UCSD-AML1 (cell line): Measurements from ENCODE around the gene SUV39H2.
"Not testable (repeated sequence)": the region's sequence is repeated elsewhere in the genome, so short reads cannot be mapped to it uniquely, and the experiment has no call there.

Experiments used
- DNase-seq: peaks from one replicate; lab custom pipeline; 2025; ENCODE audit not compliant: unreplicated experiment; lab: John Stamatoyannopoulos, UW

Gene SUV39H2, protein sequence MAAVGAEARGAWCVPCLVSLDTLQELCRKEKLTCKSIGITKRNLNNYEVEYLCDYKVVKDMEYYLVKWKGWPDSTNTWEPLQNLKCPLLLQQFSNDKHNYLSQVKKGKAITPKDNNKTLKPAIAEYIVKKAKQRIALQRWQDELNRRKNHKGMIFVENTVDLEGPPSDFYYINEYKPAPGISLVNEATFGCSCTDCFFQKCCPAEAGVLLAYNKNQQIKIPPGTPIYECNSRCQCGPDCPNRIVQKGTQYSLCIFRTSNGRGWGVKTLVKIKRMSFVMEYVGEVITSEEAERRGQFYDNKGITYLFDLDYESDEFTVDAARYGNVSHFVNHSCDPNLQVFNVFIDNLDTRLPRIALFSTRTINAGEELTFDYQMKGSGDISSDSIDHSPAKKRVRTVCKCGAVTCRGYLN

DNA sequence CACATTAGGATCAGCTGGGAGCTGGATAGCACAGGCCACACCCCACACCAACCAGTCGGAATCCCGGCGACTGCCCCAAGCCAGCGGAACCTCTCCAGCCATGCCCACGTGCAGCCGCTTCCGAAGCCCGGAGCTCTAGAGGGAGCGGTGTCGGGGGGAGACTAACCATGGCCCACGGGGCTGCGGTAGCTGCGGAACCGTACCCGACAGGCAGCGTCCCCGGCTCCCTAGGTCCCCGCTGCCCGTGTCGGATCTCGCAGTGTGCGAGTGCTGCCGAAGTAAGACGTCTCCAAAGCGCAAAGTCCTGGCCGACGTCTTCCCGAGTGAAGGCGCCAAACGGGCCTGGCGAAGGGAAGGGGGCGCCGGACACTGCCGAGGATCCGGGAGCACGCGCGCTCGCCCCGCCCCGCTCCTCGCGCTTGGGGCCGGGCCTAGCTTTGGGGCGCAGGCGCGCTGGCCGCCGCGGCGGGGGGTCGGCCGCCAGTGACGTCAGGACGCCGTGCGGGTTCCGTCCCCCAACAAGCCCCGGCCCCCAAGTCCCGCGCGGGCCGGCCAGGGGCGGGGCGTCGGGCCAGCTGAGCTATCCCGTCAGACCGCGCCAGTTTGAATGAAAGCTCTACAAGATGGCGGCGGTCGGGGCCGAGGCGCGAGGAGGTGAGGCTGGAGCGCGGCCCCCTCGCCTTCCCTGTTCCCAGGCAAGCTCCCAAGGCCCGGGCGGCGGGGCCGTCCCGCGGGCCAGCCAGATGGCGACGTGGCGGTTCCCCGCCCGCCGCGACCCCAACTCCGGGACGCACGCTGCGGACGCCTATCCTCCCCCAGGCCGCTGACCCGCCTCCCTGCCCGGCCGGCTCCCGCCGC is at the start of gene SUV39H2:
TSS of gene SUV39H2 (plus strand) at position 601 of the 858 bp plus-strand sequence. CDS start at position 624, 23 bp downstream.
- DNase-seq, result peak; percentile 98

DNA sequence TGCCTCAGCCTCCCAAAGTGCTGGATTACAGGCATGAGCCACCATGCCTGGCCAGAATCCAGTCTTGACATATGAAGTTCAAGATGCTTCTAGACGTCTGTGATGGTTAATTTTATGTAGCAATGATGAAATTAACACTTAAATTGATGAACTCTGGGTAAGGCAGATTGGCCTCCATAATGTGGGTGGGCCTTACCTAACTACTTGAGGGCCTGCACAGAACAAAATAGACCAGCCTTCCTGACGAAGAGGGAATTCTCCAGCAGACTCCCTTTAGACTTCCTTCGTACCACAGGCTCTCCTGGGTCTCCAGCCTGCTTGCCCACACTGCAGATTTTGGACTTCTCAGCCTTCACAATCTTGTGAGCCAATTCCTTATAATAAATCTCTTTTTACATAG is 45.6 kb upstream of the SUV39H2 start:
- no peak for DNase-seq

DNA sequence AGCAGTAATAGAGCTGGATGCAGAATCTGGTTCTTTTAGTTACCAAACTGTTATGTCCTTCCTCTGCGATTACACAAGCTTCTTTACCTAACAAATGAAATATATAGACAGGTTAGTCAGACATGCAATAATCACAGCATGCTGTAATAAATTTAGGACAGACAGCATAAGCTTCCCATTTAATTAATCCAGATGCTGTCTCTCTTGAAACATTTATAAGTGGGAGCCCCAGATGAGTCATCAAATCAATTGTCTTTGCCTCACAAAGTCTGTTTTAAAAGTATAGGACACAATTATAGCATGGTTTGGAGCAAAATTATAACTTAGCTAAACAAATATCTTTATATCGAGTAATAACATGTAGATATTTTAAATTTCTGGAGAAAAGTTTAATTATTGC is 42.5 kb upstream of the SUV39H2 start:
- DNase-seq, result no peak

DNA sequence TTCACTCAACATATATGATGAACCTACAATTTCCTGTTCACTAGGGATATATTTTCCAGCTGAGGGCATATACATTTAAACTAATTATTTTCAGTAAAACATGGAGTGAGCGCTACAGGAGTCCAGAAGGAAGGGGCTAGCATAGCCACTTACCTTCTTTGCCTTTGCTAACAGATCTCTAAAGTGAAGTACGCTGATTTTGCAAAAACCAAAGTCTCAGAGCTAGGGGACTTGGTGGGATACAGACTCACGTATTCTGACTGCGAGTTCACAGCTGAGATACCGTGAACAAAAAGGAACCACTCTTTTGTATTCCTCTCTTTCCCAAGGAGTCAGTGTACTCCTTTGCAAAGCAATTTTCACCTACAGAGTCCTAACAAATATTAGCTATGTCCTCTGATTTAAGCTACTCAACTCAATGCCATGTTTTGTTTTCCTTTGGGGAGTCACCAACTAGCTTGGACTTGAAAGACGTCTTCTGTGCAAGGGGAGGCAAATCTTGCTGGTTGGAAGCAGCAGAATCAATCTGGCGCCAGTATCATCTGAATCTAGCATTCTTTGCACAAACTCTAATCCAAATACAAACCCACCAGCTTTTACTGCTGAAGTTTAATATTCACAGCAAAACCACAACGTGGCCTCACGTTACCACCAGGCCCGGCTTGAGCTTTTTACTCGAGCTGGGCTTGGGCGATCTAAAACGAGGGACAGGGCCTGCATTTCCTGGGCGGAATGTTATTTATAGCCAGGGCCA is 41.5 kb upstream of the SUV39H2 start:
- DNase-seq, result no peak

DNA sequence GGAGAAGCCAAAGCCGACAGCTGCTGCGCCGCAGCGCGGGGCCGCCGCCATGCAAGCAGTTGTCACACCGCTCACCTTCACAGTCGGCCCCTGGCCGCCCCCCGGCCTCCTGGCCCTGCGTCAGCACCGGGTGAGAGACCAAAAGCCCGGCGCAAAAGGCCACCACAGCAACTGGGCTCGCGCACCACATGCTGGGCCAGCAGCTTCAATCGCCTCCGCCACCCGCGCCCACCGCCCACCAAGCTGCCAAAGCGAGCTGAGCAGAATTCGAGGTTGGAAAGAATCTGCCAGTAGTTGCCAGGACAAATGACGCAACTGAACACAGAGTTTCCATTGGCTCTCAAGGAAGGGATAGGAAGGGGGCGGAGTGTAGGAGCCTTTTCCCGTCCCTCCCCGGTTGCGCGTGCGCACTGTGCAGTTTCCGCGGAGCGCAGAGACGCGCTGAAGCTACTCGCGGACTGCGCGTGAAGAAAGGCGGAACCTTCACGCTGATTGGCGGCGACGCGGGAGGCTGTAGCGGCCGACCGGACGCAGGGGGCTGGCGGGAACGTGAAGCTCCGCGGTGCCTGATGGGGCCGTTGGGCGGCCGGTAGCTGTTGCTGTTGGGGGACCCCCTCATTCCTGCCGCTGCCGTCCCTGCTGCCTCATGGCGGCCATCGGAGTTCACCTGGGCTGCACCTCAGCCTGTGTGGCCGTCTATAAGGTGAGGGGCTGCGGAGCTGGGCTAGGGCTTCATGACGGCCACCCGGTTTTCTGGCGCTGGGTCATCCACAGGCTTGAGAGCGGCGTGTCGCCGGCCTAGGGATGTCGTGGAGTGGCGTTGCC is 40.7 kb upstream of the SUV39H2 start, which contains the start of the genes CDNF, HSPA14 and MSANTD7:
TSS of gene CDNF (minus strand) at position 281 of the 825 bp plus-strand sequence. CDS start at position 190, 91 bp downstream.
TSS of gene HSPA14 (plus strand) at position 550 of the 825 bp plus-strand sequence. CDS start at position 647, 97 bp downstream.
TSS of gene MSANTD7 (plus strand) at position 550 of the 825 bp plus-strand sequence. CDS start 3,979 bp downstream, outside the sequence.
- peak; percentile 99 for DNase-seq

DNA sequence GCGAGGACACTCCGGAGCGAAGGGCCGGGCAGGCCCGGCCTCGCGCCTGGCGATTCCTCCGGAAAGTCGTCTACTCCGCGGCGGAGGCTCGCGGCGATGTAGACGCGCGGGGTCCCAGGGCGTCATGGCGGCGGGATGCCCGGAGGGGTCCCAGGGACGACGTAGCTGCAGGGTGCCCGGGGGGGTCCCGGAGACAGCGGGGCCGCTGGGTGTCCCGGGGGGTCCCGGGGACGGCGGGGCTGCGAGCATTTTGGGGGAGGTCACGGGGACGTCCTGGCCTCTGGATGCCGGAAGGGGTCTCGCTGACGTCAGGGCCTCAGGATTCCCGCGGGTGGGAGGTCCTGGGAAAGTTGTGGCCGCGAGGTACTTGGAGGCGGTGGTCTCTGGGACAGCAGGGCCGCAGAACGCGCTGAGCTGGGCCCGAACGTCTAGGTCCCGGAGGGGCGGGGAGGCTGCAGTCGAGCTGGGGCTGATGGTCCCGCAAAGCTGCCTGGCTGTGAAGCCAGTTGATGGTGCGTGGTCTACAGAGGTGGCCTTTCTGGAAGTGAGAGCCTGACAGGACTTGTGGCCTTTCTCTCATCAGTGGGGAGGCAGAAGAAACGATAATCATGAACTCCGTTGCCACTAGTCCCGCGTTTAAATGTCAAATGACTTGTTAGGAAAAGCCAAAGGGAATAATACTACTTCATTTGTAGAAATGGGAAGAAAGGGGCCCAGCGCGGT is 39.9 kb upstream of the SUV39H2 start:
- peak; percentile 35 for DNase-seq

DNA sequence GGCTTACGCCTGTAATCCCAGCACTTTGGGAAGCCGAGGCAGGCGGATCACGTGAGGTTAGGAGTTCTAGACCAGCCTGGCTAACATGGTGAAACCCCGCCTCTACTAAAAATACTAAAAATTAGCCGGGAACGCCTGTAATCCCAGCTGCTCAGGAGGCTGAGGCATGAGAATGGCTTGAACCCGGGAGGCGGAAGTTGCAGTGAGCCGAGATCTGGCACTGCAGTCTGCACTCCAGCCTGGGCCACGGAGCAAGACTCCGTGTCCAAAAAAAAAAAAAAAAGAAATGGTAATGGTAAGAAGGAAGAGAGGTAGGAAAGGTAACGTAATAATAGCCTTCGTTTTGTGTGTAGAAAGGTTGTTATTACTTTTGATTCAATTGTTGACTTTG is 39.4 kb upstream of the SUV39H2 start:
- DNase-seq, result no peak

DNA sequence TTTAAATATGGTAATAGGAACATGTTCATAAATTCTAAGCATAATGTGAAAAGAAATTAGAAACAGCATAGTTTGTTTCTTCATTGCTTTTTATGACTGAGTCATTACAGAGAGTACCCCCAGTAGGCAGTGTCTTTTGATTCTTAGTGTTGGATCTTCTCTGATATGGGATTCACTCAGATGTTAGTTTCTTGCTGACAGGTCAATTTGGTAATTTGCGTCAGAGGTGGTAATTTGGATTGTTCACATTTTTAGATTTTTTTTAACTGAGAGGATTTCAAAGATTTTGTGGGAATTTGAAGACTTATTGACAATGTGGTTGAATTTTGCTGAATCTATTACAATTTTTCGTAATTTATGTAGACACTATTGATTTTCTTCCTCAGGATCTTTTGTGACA is 38.5 kb upstream of the SUV39H2 start:
- no peak for DNase-seq

DNA sequence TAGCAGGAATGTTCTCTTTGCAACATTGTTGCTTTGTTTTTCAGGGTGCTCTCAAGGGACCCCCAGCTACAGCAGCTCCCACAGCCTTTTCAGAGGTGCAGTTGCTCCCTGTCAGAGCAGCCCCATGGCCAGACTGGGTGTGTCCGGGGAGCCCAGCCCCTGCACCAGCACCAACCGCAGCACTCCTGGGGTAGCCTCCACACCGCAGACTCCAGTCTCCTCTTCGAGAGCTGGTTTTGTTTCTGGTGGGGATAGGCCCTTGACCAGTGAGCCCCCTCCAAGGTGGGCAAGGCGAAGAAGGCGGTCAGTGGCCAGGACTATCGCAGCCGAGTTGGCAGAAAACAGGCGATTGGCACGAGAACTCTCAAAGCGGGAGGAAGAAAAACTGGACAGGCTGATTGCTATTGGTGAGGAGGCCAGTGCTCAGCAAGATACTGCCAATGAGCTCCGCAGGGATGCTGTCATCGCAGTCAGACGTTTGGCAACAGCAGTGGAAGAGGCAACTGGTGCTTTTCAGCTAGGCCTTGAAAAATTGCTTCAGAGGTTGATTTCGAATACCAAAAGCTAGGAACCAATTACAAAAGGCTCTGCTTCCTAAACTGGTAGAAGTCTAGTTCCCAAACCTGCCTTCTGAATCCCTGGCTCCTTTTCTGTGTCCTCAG is 35.2 kb upstream of the SUV39H2 start:
- no peak for DNase-seq

DNA sequence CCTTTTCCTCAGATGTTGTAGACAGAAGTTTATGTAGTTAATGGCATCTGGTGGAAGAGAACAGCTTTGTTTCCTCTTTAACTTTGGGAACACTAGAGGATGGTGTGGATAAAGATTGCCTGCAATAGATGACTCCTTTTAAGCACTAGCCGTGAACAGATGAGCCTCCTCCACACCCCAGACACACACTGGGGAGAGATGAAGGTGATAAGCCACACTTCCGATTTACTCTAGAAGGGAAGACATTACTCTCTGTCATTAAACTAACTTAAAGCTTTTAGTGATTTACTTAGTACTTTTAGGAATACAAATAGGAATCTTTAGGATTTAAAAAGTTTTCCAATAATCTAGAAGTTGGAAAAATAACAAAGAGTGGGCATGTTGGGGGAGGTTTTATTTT is 33.7 kb upstream of the SUV39H2 start:
- DNase-seq, result no peak

DNA sequence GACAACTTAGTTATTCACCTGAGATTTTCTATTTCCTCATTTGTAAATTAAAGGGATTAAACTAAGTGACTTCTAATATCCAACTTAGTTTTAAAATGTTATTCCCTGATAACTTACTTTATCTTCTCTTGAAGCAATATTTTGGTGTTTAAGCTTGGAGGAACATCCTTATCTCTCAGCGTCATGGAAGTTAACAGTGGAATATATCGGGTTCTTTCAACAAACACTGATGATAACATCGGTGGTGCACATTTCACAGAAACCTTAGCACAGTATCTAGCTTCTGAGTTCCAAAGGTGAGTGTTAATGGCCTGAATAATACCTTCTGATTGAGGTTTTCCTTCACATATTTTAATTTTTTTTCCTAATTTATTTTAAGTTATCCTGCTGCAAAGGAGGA is 26.4 kb upstream of the SUV39H2 start:
- DNase-seq, result no peak

DNA sequence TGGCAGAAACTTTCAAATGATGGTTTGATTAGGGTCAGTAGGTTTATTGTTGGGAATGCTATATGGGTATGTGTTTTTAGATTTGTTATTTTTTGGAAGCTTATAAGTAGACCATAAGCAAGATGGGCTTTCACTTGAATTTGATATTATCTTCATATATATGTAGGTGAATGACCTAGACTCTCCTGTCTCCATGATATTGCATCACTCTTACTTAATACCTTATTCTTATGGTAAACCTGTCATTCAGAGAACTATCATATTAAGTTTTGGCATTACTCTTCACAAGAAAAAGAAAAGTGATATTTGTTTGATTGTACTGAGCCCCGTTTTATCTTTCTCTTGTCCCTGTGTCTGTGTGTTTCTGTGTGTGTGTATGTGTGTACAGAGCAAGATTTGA is 23.2 kb upstream of the SUV39H2 start:
- no peak for DNase-seq

DNA sequence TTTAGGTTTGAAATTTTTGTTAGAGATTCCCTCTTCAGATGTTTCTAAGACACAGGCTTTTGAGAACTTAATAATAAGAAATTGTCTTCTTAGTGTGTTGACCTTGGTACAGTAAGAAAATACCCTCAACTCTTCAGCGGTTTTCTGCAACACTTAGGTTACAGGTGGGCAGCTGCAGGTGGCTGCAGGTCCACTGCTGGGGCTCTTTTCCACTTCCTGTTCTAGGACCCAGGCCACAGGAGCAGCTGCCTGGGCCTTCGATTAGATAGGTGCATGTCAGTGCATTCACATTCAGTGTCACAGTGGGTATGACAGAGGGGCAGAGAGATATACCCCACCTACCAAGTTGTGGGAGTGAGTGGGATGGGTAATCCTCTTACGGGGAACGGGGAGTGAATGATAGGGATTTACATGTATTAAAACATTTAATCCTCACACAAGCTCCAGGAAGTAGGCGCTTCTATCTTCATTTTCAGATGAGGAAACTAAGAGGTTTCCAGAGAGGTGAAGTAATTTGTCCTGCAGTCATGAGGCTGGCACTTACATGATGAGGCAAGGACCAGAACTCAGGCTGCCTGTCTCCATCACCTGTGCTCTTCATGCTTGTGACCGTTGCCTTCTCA is 20.2 kb upstream of the SUV39H2 start:
- DNase-seq, result no peak

DNA sequence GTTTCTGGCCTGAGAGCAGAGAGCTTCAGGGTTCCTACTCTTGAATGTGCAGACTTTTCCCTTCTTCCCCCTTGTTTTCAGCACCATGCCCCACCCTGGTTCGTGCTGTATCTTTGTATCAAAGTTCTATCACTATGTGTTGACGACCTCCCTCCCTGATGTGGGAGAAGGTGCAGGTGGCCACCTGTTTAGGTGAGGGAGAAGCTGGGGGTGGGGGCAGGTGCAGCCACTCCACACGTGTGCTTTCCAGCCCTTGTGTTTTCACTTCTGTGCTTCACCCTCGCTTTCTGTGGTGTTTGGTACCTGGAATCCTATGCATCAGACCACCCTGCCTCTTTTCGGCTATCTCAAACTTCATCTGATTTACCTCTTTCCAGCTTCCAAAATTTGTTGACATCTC is 19.6 kb upstream of the SUV39H2 start:
- no peak for DNase-seq

DNA sequence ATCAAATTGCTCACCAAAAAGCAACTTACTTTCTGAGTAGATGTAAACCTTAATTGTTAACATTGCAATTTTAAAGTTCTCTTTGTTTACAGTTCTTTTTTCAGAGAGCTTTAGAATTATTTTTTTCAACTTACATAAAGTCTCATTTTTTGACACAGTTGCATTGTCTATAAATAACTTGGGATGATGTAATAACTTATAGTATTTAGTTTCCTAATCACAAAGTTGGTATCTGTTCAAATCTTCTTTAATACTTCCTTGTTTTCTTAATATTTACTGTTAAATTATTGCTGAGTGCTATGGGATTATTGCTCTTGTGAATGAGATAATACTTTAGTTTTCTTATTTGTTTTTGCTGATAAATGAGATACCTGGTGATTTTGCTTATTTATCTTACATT is 18.9 kb upstream of the SUV39H2 start:
- no peak for DNase-seq

DNA sequence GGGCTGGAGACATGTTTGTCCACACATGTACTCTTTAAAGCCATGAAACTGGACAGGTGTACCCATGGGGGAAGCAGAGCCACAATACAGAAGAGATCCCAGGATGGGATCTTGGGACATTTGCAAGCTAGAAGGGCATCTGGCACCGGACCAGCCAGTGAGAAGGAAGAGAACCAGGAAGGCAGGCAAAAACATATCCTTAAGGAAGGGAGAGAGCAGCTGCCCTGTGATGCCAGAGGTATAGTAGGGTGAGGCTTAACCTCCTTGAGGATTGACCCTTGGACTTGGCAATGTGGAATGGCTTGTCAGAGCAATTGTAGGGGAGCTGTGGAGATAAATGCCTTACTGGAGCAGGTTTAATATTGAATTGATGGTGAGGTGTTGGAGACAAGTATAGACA is 17.9 kb upstream of the SUV39H2 start:
- no peak for DNase-seq

DNA sequence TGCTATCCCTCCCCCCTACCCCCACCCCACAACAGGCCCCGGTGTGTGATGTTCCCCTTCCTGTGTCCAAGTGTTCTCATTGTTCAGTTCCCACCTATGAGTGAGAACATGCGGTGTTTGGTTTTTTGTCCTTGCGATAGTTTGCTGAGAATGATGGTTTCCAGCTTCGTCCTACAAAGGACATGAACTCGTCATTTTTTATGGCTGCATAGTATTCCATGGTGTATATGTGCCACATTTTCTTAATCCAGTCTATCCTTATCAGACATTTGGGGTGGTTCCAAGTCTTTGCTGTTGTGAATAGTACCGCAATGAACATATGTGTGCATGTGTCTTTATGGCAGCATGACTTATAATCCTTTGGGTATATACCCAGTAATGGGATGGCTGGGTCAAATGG is 14.2 kb upstream of the SUV39H2 start:
- not testable (repeated sequence) for DNase-seq

DNA sequence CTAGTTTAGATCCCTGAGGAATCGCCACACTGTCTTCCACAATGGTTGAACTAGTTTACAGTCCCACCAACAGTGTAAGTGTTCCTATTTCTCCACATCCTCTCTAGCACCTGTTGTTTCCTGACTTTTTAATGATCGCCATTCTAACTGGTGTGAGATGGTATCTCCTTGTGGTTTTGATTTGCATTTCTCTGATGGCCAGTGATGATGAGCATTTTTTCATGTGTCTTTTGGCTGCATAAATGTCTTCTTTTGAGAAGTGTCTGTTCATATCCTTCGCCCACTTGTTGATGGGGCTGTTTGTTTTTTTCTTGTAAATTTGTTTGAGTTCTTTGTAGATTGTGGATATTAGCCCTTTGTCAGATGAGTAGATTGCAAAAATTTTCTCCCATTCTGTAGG is 13.8 kb upstream of the SUV39H2 start:
- not testable (repeated sequence) for DNase-seq
